ENCODE data around the gene SGSM1. TPM values are rescaled to one million over a fixed set of nuclear protein-coding genes. Genes with fewer than 3 reads are reported as not detected.

Gene SGSM1
- total RNA-seq, 1 experiment from 2014 or later = 0.29 TPM

- TF ChIP-seq, protein P1, sequence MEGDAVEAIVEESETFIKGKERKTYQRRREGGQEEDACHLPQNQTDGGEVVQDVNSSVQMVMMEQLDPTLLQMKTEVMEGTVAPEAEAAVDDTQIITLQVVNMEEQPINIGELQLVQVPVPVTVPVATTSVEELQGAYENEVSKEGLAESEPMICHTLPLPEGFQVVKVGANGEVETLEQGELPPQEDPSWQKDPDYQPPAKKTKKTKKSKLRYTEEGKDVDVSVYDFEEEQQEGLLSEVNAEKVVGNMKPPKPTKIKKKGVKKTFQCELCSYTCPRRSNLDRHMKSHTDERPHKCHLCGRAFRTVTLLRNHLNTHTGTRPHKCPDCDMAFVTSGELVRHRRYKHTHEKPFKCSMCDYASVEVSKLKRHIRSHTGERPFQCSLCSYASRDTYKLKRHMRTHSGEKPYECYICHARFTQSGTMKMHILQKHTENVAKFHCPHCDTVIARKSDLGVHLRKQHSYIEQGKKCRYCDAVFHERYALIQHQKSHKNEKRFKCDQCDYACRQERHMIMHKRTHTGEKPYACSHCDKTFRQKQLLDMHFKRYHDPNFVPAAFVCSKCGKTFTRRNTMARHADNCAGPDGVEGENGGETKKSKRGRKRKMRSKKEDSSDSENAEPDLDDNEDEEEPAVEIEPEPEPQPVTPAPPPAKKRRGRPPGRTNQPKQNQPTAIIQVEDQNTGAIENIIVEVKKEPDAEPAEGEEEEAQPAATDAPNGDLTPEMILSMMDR (conservative IDR thresholded peaks at IDR 0.05; ENCODE audit: low read depth, low read length) = peak; percentile 91
- no peak for TF ChIP-seq EZH2 (IDR thresholded peaks at IDR 0.05; ENCODE audit: low read length, unreplicated experiment)
- H3K4me1 ChIP-seq (ENCODE audit: insufficient read depth, low read length) = peaks cover 13% of the 10 kb centered on the region
- intact Hi-C loops (cut with micrococcal nuclease) = loop anchor here (1.0 to 5.0 kb wide), 3 partner anchors 41 to 96 kb away; no protein-coding TSS in a partner anchor
- H3K79me2 ChIP-seq (ENCODE audit: low read length) = peaks cover 44% of the 10 kb centered on the region
- peak within 1 kb of the TSS; percentile 98 for H3K4me3 ChIP-seq (ENCODE audit: low read length)
- peak within 1 kb of the TSS; percentile 88 for H3K27ac ChIP-seq (ENCODE audit: low read length)
- no peaks in the 10 kb centered on the region for H3K9me3 ChIP-seq (ENCODE audit: low read length)
- POLR2A ChIA-PET (ENCODE audit: unreplicated experiment) = no interaction called here
- H3K36me3 ChIP-seq (ENCODE audit: low read depth, low read length) = no peaks in the 10 kb centered on the region
- CTCF ChIA-PET = no interaction called here
- H3K27me3 ChIP-seq (ENCODE audit: low read length) = no peaks in the 10 kb centered on the region
- ATAC-seq (peak; percentile 86), DNase-seq (peak; percentile 85)
- BruUV-seq (replicated peaks) = no TSS peak
- H3K4me2 ChIP-seq (ENCODE audit: low read length) = peak within 1 kb of the TSS; percentile 96
- no peaks in the 10 kb centered on the region for H3F3A ChIP-seq (ENCODE audit: low read length, unreplicated experiment)
- peak within 1 kb of the TSS; percentile 96 for H3K9ac ChIP-seq (ENCODE audit: low read length)
- H2AFZ ChIP-seq (ENCODE audit: low read length) = peak within 1 kb of the TSS; percentile 78
- H3K9me2 ChIP-seq (replicated peaks; ENCODE audit: low read length) = no peaks in the 10 kb centered on the region
- no peaks in the 10 kb centered on the region for H4K20me1 ChIP-seq (ENCODE audit: low read length)
These were observed 146.2 kb downstream of the SGSM1 start, which contains the start of gene KIAA1671 for GRCh38 chr22:24951942-24952836. Gene KIAA1671, plus strand, starts transcription at chr22:24952716. Its CDS starts 75,284 bp downstream, at chr22:25028000.

GRCh38 chr22:24952837-24953383 is 146.9 kb downstream of the SGSM1 start:
- intact Hi-C loops (cut with micrococcal nuclease) = loop anchor here (1.0 to 5.0 kb wide), 3 partner anchors 40 to 95 kb away; no protein-coding TSS in a partner anchor
- peak; percentile 71 for DNase-seq
- H3K4me1 ChIP-seq (ENCODE audit: insufficient read depth, low read length) = peaks cover 13% of the 10 kb centered on the region
- H3K79me2 ChIP-seq (ENCODE audit: low read length) = peaks cover 51% of the 10 kb centered on the region
- H3F3A ChIP-seq (ENCODE audit: low read length, unreplicated experiment) = no peaks in the 10 kb centered on the region
- ChIA-PET CTCF (no interaction called here), POLR2A (ENCODE audit: unreplicated experiment) (no interaction called here)
- TF ChIP-seq EZH2phosphoT487 (IDR thresholded peaks at IDR 0.05; ENCODE audit: borderline replicate concordance, low read length) = no peak
- TF ChIP-seq EZH2 (IDR thresholded peaks at IDR 0.05; ENCODE audit: low read length, unreplicated experiment) = no peak
- TF ChIP-seq, protein P1 (conservative IDR thresholded peaks at IDR 0.05; ENCODE audit: low read depth, low read length) = no peak
- H3K9ac ChIP-seq (ENCODE audit: low read length) = peak overlapping the region; percentile 96
- BruUV-seq (replicated peaks) = no TSS peak
- no peaks in the 10 kb centered on the region for H3K36me3 ChIP-seq (ENCODE audit: low read depth, low read length)
- H3K9me3 ChIP-seq (ENCODE audit: low read length) = no peaks in the 10 kb centered on the region
- H3K4me3 ChIP-seq (ENCODE audit: low read length) = peak overlapping the region; percentile 98
- peak overlapping the region; percentile 78 for H2AFZ ChIP-seq (ENCODE audit: low read length)
- peak overlapping the region; percentile 88 for H3K27ac ChIP-seq (ENCODE audit: low read length)
- H3K4me2 ChIP-seq (ENCODE audit: low read length) = peak overlapping the region; percentile 96
- no peaks in the 10 kb centered on the region for H4K20me1 ChIP-seq (ENCODE audit: low read length)
- H3K27me3 ChIP-seq (ENCODE audit: low read length) = no peaks in the 10 kb centered on the region
- peak; percentile 58 for ATAC-seq
- H3K9me2 ChIP-seq (replicated peaks; ENCODE audit: low read length) = no peaks in the 10 kb centered on the region
